ENCODE data around the gene DTD1. TPM values are rescaled to one million over a fixed set of nuclear protein-coding genes. Genes with fewer than 3 reads are reported as not detected.
"Not testable (repeated sequence)": the region's sequence is repeated elsewhere in the genome, so short reads cannot be mapped to it uniquely, and the experiment has no call there.

DTD1 gene
- total RNA-seq, 2 experiments from 2014 or later, result 49.2 to 55.4 TPM

- POLR2A ChIA-PET, result no interaction called here
- no peaks in the 10 kb centered on the region for H3K27me3 Mint-ChIP-seq
- H3K27ac Mint-ChIP-seq, result no peak overlapping the region
- H3K36me3 Mint-ChIP-seq, result peaks cover 12% of the 10 kb centered on the region
- no peaks in the 10 kb centered on the region for H3K9me3 Mint-ChIP-seq
- CTCF ChIA-PET, result no interaction called here
- no peak overlapping the region for H3K4me3 Mint-ChIP-seq
- peaks cover 25% of the 10 kb centered on the region for H3K4me1 Mint-ChIP-seq (ENCODE audit: low read depth)
- DNase-seq, result no peak
- intact Hi-C loops (cut with micrococcal nuclease), result no loop called here
These were observed 152.9 kb downstream of the DTD1 start for GRCh38 chr20:18740726-18741125.

GRCh38 chr20:18742841-18743240, 155.0 kb downstream of the DTD1 start:
- Mint-ChIP-seq H3K9me3 (no peaks in the 10 kb centered on the region), H3K36me3 (peaks cover 14% of the 10 kb centered on the region), H3K4me3 (no peak overlapping the region), H3K27ac (no peak overlapping the region), H3K4me1 (ENCODE audit: low read depth) (peaks cover 10% of the 10 kb centered on the region), H3K27me3 (no peaks in the 10 kb centered on the region)
- intact Hi-C loops (cut with micrococcal nuclease), result no loop called here
- DNase-seq, result no peak
- ChIA-PET POLR2A (no interaction called here), CTCF (no interaction called here)

GRCh38 chr20:18743665-18744440, 156.0 kb downstream of the DTD1 start:
- intact Hi-C loops (cut with micrococcal nuclease), result no loop called here
- no peaks in the 10 kb centered on the region for H3K9me3 Mint-ChIP-seq
- DNase-seq, result no peak
- H3K27ac Mint-ChIP-seq, result no peak overlapping the region
- H3K4me3 Mint-ChIP-seq, result no peak overlapping the region
- H3K4me1 Mint-ChIP-seq (ENCODE audit: low read depth), result peaks cover 2% of the 10 kb centered on the region
- H3K27me3 Mint-ChIP-seq, result no peaks in the 10 kb centered on the region
- peaks cover 20% of the 10 kb centered on the region for H3K36me3 Mint-ChIP-seq
- ChIA-PET POLR2A (no interaction called here), CTCF (no interaction called here)

GRCh38 chr20:18747090-18747489, 159.2 kb downstream of the DTD1 start:
- CTCF ChIA-PET, result no interaction called here
- Mint-ChIP-seq H3K27ac (no peak overlapping the region), H3K36me3 (peaks cover 20% of the 10 kb centered on the region), H3K4me1 (ENCODE audit: low read depth) (peaks cover 2% of the 10 kb centered on the region), H3K4me3 (no peak overlapping the region), H3K9me3 (no peaks in the 10 kb centered on the region), H3K27me3 (no peaks in the 10 kb centered on the region)
- no peak for DNase-seq
- intact Hi-C loops (cut with micrococcal nuclease), result no loop called here
- POLR2A ChIA-PET, result no interaction called here

GRCh38 chr20:18748987-18749386, 161.1 kb downstream of the DTD1 start:
- intact Hi-C loops (cut with micrococcal nuclease), result no loop called here
- no peaks in the 10 kb centered on the region for H3K9me3 Mint-ChIP-seq
- H3K4me1 Mint-ChIP-seq (ENCODE audit: low read depth), result peaks cover 6% of the 10 kb centered on the region
- CTCF ChIA-PET, result no interaction called here
- no peak for DNase-seq
- POLR2A ChIA-PET, result no interaction called here
- H3K36me3 Mint-ChIP-seq, result peaks cover 24% of the 10 kb centered on the region
- H3K27ac Mint-ChIP-seq, result no peak overlapping the region
- H3K4me3 Mint-ChIP-seq, result no peak overlapping the region
- H3K27me3 Mint-ChIP-seq, result no peaks in the 10 kb centered on the region

GRCh38 chr20:18749528-18749927, 161.7 kb downstream of the DTD1 start:
- H3K9me3 Mint-ChIP-seq, result no peaks in the 10 kb centered on the region
- H3K4me1 Mint-ChIP-seq (ENCODE audit: low read depth), result peaks cover 8% of the 10 kb centered on the region
- ChIA-PET CTCF (no interaction called here), POLR2A (no interaction called here)
- no peaks in the 10 kb centered on the region for H3K27me3 Mint-ChIP-seq
- H3K27ac Mint-ChIP-seq, result no peak overlapping the region
- H3K36me3 Mint-ChIP-seq, result peaks cover 24% of the 10 kb centered on the region
- no peak overlapping the region for H3K4me3 Mint-ChIP-seq
- intact Hi-C loops (cut with micrococcal nuclease), result no loop called here
- no peak for DNase-seq

- DNase-seq, result no peak
- Mint-ChIP-seq H3K27me3 (no peaks in the 10 kb centered on the region), H3K4me3 (no peak overlapping the region), H3K9me3 (no peaks in the 10 kb centered on the region), H3K36me3 (peaks cover 20% of the 10 kb centered on the region), H3K4me1 (ENCODE audit: low read depth) (peaks cover 8% of the 10 kb centered on the region), H3K27ac (no peak overlapping the region)
- ChIA-PET CTCF (no interaction called here), POLR2A (no interaction called here)
- intact Hi-C loops (cut with micrococcal nuclease), result no loop called here
These were observed 162.9 kb downstream of the DTD1 start for GRCh38 chr20:18750735-18751134.

- Mint-ChIP-seq H3K9me3 (peaks cover 8% of the 10 kb centered on the region), H3K27me3 (no peaks in the 10 kb centered on the region), H3K4me3 (no peak overlapping the region), H3K27ac (no peak overlapping the region), H3K4me1 (ENCODE audit: low read depth) (peaks cover 5% of the 10 kb centered on the region), H3K36me3 (peaks cover 16% of the 10 kb centered on the region)
- ChIA-PET CTCF (interaction anchor here (1.6 kb wide), 1 partner anchor 122 kb away, joined by 4 read pairs; no protein-coding TSS in a partner anchor), POLR2A (no interaction called here)
- DNase-seq, result no peak
- intact Hi-C loops (cut with micrococcal nuclease), result no loop called here
These were observed 166.3 kb downstream of the DTD1 start for GRCh38 chr20:18754030-18754652.

- H3K36me3 Mint-ChIP-seq, result peaks cover 16% of the 10 kb centered on the region
- intact Hi-C loops (cut with micrococcal nuclease), result no loop called here
- no peaks in the 10 kb centered on the region for H3K27me3 Mint-ChIP-seq
- POLR2A ChIA-PET, result no interaction called here
- no peak for DNase-seq
- peaks cover 10% of the 10 kb centered on the region for H3K9me3 Mint-ChIP-seq
- H3K4me1 Mint-ChIP-seq (ENCODE audit: low read depth), result peaks cover 5% of the 10 kb centered on the region
- H3K27ac Mint-ChIP-seq, result no peak overlapping the region
- H3K4me3 Mint-ChIP-seq, result no peak overlapping the region
- CTCF ChIA-PET, result interaction anchor here (1.6 kb wide), 1 partner anchor 122 kb away, joined by 4 read pairs; no protein-coding TSS in a partner anchor
These were observed 166.8 kb downstream of the DTD1 start for GRCh38 chr20:18754653-18755045.

- CTCF ChIA-PET, result interaction anchor here (1.3 kb wide), 1 partner anchor 129 kb away, joined by 3 read pairs; no protein-coding TSS in a partner anchor
- H3K9me3 Mint-ChIP-seq, POLR2A ChIA-PET: not testable (repeated sequence)
These were observed 173.0 kb downstream of the DTD1 start for GRCh38 chr20:18760852-18761251.

GRCh38 chr20:18767676-18768075, 179.8 kb downstream of the DTD1 start:
- H3K9me3 Mint-ChIP-seq, result no peaks in the 10 kb centered on the region
- H3K4me1 Mint-ChIP-seq (ENCODE audit: low read depth), result no peaks in the 10 kb centered on the region
- ChIA-PET POLR2A (no interaction called here), CTCF (no interaction called here)
- H3K27ac Mint-ChIP-seq, result no peak overlapping the region
- no peaks in the 10 kb centered on the region for H3K27me3 Mint-ChIP-seq
- intact Hi-C loops (cut with micrococcal nuclease), result no loop called here
- no peak for DNase-seq
- no peak overlapping the region for H3K4me3 Mint-ChIP-seq
- H3K36me3 Mint-ChIP-seq, result peaks cover 14% of the 10 kb centered on the region

More at GRCh38 chr20:18760852-18761251, 173.0 kb downstream of the DTD1 start:
- intact Hi-C loops (cut with micrococcal nuclease); H3K4me3 Mint-ChIP-seq; DNase-seq; H3K27ac Mint-ChIP-seq; H3K27me3 Mint-ChIP-seq; H3K4me1 Mint-ChIP-seq (ENCODE audit: low read depth): not testable (repeated sequence)
- H3K36me3 Mint-ChIP-seq, result peaks cover 24% of the 10 kb centered on the region

GRCh38 chr20:18773566-18773965, 185.7 kb downstream of the DTD1 start:
- CTCF ChIA-PET, result no interaction called here
- DNase-seq, result no peak
- Mint-ChIP-seq H3K4me1 (ENCODE audit: low read depth) (no peaks in the 10 kb centered on the region), H3K36me3 (no peaks in the 10 kb centered on the region), H3K4me3 (no peak overlapping the region), H3K9me3 (no peaks in the 10 kb centered on the region), H3K27ac (no peak overlapping the region), H3K27me3 (no peaks in the 10 kb centered on the region)
- POLR2A ChIA-PET, result no interaction called here
- intact Hi-C loops (cut with micrococcal nuclease), result no loop called here

GRCh38 chr20:18774207-18774606, 186.4 kb downstream of the DTD1 start:
- Mint-ChIP-seq H3K4me3 (no peak overlapping the region), H3K9me3 (no peaks in the 10 kb centered on the region), H3K27me3 (no peaks in the 10 kb centered on the region), H3K4me1 (ENCODE audit: low read depth) (no peaks in the 10 kb centered on the region), H3K36me3 (no peaks in the 10 kb centered on the region), H3K27ac (no peak overlapping the region)
- intact Hi-C loops (cut with micrococcal nuclease), result no loop called here
- ChIA-PET CTCF (no interaction called here), POLR2A (no interaction called here)
- DNase-seq, result no peak
